Rectal smooth muscle tissue (tissue), 1 donor: ENCODE results near the gene MAPK4.

Source experiments
- H3K27ac ChIP-seq: one replicate; pipeline ENCODE4 v1.7.0; 2013; ENCODE audit warnings: low read depth, low read length, inconsistent platforms
- H3K27me3 ChIP-seq: one replicate; pipeline ENCODE4 v1.7.0; 2013; ENCODE audit warnings: low read length; ENCODE audit not compliant: control insufficient read depth, insufficient read depth
- H3K36me3 ChIP-seq: one replicate; pipeline ENCODE4 v1.7.0; 2013; ENCODE audit warnings: low read length; ENCODE audit not compliant: control insufficient read depth, insufficient read depth
- H3K4me1 ChIP-seq: one replicate; pipeline ENCODE4 v1.7.0; 2013; ENCODE audit warnings: low read length; ENCODE audit not compliant: control insufficient read depth, insufficient read depth
- H3K4me3 ChIP-seq: one replicate; pipeline ENCODE4 v1.7.0; 2013; ENCODE audit warnings: low read length
- H3K9ac ChIP-seq: one replicate; pipeline ENCODE4 v1.7.0; 2013; ENCODE audit warnings: low read length

The MAPK4 gene

DNA sequence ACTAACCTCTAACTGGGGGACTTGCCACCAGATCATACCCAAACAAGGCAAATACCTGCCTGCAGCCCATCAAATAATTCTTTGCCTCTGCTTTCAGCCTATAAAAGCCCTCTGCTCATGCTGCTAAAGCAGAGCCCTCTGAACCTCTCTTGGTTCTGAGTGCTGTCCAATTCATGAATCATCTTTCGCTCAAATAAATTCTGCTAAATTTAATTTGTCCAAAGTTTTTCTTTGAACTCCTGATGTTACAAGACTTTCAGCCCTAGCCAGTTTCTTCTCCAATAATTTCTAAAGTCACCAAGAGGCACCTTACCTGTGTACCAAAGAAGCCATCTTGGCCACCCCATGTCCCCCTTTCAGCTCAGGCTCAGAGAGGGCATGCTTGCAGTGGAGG is 188.0 kb downstream of the MAPK4 start:
- Histone ChIP-seq H3K9ac (no peak overlapping the region), H3K4me1 (no peaks in the 10 kb centered on the region), H3K27ac (no peak overlapping the region), H3K4me3 (no peak overlapping the region), H3K27me3 (no peaks in the 10 kb centered on the region), H3K36me3 (no peaks in the 10 kb centered on the region)

DNA sequence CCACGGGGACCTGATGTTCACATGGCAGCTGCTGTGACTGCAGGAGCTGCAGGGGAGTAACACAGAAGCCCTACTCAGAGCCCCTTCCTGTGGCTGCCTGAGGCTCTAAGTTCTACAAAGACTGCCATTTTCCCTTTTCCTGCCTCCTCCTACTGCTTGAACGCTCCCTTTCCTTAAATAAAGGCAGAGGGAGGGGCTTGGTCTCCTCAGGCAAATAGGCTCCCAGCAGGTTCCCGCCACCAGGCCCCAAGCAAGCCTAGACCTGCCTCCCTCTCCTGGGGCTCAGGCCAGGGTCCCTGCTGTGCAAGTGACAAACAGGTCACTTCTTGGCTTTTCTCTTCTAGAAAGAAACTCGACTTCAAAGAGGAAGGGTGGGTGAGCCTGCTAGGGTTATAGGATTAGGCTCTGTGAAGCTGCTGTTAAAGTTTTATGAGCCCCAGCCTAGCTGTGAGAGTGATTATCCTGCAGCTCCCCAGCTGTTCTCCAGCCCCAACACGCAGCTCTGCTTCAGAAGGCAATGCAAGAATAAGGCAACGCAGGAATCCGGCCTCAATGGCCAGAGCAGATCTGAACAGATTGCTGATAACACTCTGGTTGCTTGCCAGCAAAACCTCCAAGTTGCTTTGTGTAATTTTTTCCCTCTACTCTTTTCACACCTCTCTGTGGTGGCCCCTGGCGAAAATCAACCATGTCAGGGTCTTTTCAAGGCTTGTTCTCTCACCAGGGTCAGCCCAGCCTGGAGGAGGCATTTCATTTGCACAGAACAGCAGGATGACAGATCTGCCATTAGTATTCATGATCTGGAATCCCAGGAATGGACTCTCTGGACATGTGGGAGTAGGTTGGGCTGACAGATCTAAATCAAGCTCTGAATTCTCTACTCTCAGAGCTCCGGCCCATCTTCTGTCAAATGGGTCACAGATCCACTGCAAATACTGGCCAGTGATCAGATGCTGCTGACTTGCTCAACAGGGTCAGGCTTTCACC is 188.6 kb downstream of the MAPK4 start:
- H3K36me3 ChIP-seq = no peaks in the 10 kb centered on the region
- no peaks in the 10 kb centered on the region for H3K4me1 ChIP-seq
- no peak overlapping the region for H3K27ac ChIP-seq
- no peak overlapping the region for H3K4me3 ChIP-seq
- H3K27me3 ChIP-seq = no peaks in the 10 kb centered on the region
- no peak overlapping the region for H3K9ac ChIP-seq

DNA sequence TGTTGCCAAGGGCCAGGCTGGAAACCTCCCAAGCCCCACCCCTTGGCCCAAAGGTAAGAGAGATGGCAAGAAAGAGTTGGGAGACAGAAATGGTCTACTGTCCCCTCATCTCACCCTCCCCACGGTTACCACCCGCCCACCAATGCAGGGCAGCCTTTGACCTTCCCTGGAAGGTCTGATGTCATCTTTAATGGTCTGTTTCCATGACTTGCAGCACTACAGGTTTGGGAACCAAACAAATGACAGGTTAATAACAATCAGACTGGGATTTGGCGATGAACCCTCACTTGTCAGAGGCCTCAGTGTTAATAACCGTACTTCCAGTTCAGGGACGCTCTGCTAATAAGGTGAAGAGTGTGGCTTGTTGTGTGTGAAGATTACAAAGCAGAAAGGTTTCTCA is 189.5 kb downstream of the MAPK4 start:
- Histone ChIP-seq H3K4me1 (no peaks in the 10 kb centered on the region), H3K27me3 (no peaks in the 10 kb centered on the region), H3K9ac (no peak overlapping the region), H3K4me3 (no peak overlapping the region), H3K27ac (no peak overlapping the region), H3K36me3 (no peaks in the 10 kb centered on the region)

GRCh38 chr18:50749945-50750344 is 190.1 kb downstream of the MAPK4 start:
- Histone ChIP-seq H3K36me3 (no peaks in the 10 kb centered on the region), H3K4me3 (no peak overlapping the region), H3K27ac (no peak overlapping the region), H3K9ac (no peak overlapping the region), H3K27me3 (no peaks in the 10 kb centered on the region), H3K4me1 (no peaks in the 10 kb centered on the region)

- H3K27me3 ChIP-seq = no peaks in the 10 kb centered on the region
- H3K9ac ChIP-seq = no peak overlapping the region
- no peaks in the 10 kb centered on the region for H3K36me3 ChIP-seq
- no peaks in the 10 kb centered on the region for H3K4me1 ChIP-seq
- no peak overlapping the region for H3K4me3 ChIP-seq
- no peak overlapping the region for H3K27ac ChIP-seq
These were observed 190.7 kb downstream of the MAPK4 start for GRCh38 chr18:50750546-50750945.

DNA sequence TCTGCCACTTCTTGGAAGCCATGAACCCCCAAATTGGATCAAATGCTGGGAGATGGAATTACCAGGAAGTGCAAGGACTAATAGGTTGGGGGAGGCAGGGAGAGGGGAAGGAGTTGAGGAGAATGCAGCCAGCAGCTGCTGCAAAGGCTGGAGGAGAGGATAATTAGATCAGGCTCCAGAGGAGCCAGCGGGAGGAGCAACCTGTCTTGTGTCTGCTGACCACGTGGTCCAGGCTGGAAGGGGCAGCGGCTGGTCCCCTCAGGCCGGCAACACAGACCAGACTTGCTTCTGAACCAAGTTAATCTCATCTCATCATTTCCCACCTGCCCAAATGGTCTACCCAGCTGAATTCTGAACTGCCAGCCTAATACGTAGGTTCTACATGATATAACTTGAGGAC is 191.6 kb downstream of the MAPK4 start:
- no peaks in the 10 kb centered on the region for H3K27me3 ChIP-seq
- H3K27ac ChIP-seq = no peak overlapping the region
- H3K4me3 ChIP-seq = no peak overlapping the region
- no peaks in the 10 kb centered on the region for H3K36me3 ChIP-seq
- H3K4me1 ChIP-seq = no peaks in the 10 kb centered on the region
- no peak overlapping the region for H3K9ac ChIP-seq

DNA sequence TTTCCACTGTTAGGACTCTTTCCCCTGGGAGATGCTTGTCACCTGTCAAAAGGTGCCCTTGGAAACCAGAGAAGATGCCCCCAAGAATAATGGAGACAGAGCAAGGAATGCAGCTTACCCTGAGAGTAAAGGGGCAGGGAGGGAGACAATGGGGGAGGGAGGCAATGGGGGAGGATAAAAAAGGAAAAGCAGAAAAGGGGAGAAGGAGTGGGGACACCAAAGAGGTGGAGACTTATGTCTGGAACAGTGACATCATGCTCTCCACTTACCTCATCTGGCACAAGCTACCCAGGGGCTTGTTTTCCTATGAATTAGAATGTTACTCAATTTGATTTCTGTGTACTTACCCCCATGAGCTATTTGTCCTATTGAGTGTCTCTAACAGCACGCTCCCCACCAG is 192.1 kb downstream of the MAPK4 start:
- Histone ChIP-seq H3K4me3 (no peak overlapping the region), H3K9ac (no peak overlapping the region), H3K27ac (no peak overlapping the region), H3K4me1 (no peaks in the 10 kb centered on the region), H3K27me3 (no peaks in the 10 kb centered on the region), H3K36me3 (no peaks in the 10 kb centered on the region)

GRCh38 chr18:50753311-50753710 is 193.4 kb downstream of the MAPK4 start:
- Histone ChIP-seq H3K27ac (no peak overlapping the region), H3K4me1 (no peaks in the 10 kb centered on the region), H3K36me3 (no peaks in the 10 kb centered on the region), H3K4me3 (no peak overlapping the region), H3K9ac (no peak overlapping the region), H3K27me3 (no peaks in the 10 kb centered on the region)

DNA sequence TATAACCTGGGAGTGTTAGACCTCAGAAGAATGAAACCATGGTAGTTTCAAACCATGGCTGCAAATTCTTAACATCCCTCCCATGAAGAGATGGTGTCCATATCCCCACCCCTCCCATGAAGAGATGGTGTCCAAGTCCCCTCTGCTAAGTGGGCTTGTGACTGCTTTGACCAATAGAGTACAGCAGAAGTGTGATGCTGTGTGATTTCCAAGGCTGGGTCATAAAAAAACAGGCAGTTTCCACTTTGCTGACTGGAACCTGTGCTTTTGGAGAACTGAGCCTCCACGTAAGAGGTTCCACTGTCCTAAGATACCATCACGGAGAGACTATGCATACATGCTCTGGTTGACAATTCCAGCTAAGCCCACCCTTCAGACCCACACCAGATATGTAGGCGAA is 194.4 kb downstream of the MAPK4 start:
- H3K9ac ChIP-seq = no peak overlapping the region
- no peaks in the 10 kb centered on the region for H3K27me3 ChIP-seq
- H3K4me3 ChIP-seq = no peak overlapping the region
- no peaks in the 10 kb centered on the region for H3K4me1 ChIP-seq
- H3K27ac ChIP-seq = no peak overlapping the region
- H3K36me3 ChIP-seq = no peaks in the 10 kb centered on the region

DNA sequence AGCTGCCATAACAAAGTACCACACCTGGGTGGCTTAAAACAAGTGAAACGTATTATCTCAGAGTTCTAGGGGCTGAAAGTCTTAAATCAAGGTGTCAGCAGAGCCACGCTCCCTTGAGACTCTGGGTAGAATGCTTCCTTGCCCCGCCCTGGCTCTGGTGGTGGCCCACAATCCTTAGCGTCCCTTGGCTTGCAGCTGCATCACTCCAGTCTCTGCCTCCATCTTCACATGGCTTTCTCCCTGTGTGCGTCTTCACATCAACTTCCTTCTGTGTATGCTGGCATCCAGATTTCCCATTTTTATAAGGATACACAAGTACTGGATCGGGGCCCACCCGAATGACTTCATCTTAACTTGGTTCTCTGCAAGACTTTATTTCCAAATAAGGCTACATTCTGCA is 197.5 kb downstream of the MAPK4 start:
- H3K9ac ChIP-seq = no peak overlapping the region

GRCh38 chr18:50769463-50769862 is 209.6 kb downstream of the MAPK4 start:
- Histone ChIP-seq H3K9ac (no peak overlapping the region), H3K27me3 (no peaks in the 10 kb centered on the region), H3K27ac (no peak overlapping the region), H3K36me3 (no peaks in the 10 kb centered on the region), H3K4me1 (no peaks in the 10 kb centered on the region), H3K4me3 (no peak overlapping the region)

More for the DNA sequence above, 197.5 kb downstream of the MAPK4 start:
- H3K27me3 ChIP-seq = no peaks in the 10 kb centered on the region
- H3K27ac ChIP-seq = no peak overlapping the region
- no peaks in the 10 kb centered on the region for H3K4me1 ChIP-seq
- H3K36me3 ChIP-seq = no peaks in the 10 kb centered on the region
- H3K4me3 ChIP-seq = no peak overlapping the region

DNA sequence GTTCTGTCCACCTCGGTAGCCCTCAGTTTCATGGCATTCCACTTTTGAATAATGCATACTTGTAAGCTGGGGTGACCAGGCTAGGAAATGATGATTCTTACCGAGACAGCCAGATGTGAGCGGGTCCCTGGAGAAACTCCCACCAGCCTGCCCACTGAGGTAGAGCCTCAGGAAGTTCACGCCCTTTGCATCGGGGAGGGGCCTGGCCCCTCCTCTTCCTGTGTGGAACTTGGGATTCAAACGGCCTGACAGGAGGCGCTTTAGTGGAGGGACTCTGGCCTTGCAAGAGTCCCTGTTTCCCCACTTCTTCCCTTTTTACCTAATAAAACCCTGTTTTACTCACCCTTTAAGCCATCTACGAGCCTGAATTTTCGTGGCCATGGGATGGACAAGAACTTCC is 215.3 kb downstream of the MAPK4 start:
- H3K36me3 ChIP-seq = no peaks in the 10 kb centered on the region

DNA sequence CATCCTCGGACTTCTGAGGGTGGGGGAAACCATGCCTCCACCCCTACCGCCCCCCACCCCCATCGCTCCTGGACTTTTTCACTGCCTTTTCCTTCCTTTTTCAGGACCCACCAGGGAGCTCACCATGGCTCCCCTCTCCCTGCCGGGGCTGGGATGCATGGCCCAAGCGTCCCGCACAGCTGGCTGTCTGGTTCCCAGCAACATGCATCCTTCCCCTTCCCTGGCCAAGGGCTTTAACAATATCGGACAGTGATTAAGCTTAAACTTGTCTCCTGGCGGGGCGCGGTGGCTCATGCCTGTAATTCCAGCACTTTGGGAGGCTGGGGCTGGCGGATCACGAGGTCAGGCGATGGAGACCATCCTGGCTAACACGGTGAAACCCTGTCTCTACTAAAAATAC is 215.8 kb downstream of the MAPK4 start:
- Histone ChIP-seq H3K27ac (no peak overlapping the region), H3K36me3 (no peaks in the 10 kb centered on the region), H3K4me3 (no peak overlapping the region), H3K9ac (no peak overlapping the region), H3K27me3 (no peaks in the 10 kb centered on the region), H3K4me1 (no peaks in the 10 kb centered on the region)

More for the DNA sequence above, 215.3 kb downstream of the MAPK4 start:
- no peak overlapping the region for H3K4me3 ChIP-seq
- H3K9ac ChIP-seq = no peak overlapping the region
- H3K4me1 ChIP-seq = no peaks in the 10 kb centered on the region
- H3K27me3 ChIP-seq = no peaks in the 10 kb centered on the region
- H3K27ac ChIP-seq = no peak overlapping the region
